PC-9 (cell line): ENCODE data around the gene OR2D2. TPM values are rescaled to one million over a fixed set of nuclear protein-coding genes. Genes with fewer than 3 reads are reported as not detected.

Experiments used
- BruUV-seq: library from RNA; stranded (reverse); fragments of 400-500 nt; replicated peaks from 2 replicates; lab custom pipeline; 2021; lab: Mats Ljungman, UMichigan
- CTCF ChIA-PET: fragments of 300-600 bp; sonication (Branson Sonifier 250); formaldehyde crosslinking; loops from one replicate; lab custom pipeline; 2022; ENCODE audit warnings: antibody characterized with exemption; lab: Charles Lee
- POLR2A ChIA-PET: fragments of 300-600 bp; sonication (Branson Sonifier 250); formaldehyde crosslinking; loops from one replicate; lab custom pipeline; 2022; ENCODE audit warnings: antibody characterized with exemption; ENCODE audit not compliant: unreplicated experiment; lab: Charles Lee
- DNase-seq, 2 experiments: peaks; one replicate each; pipeline versions ENCODE4 v3.0.0 to v3.0.0-alpha.2; 2015 to 2022; ENCODE audit warnings: mixed read lengths in 1 of 2
- H2AFZ ChIP-seq: fragments of 200-600 bp; sonication (generic); 2 replicates; pipeline ENCODE4 v1.8.1; 2017; ENCODE audit warnings: antibody characterized with exemption
- H3F3A ChIP-seq: fragments of 200-600 bp; sonication (generic); 2 replicates; pipeline ENCODE4 v1.8.1; 2017; ENCODE audit warnings: antibody characterized with exemption, mild to moderate bottlenecking, low read depth; ENCODE audit not compliant: insufficient read depth
- H3K27ac ChIP-seq: fragments of 200-600 bp; sonication (generic); 2 replicates; pipeline ENCODE4 v1.6.1; 2016; ENCODE audit warnings: mixed run types
- H3K27me3 ChIP-seq: fragments of 200-600 bp; sonication (generic); 2 replicates; pipeline ENCODE4 v1.6.1; 2016; ENCODE audit warnings: low read depth, mixed run types; ENCODE audit not compliant: insufficient read depth
- H3K36me3 ChIP-seq: fragments of 200-600 bp; sonication (generic); 2 replicates; pipeline ENCODE4 v1.6.1; 2016; ENCODE audit warnings: low read depth, mixed run types
- H3K4me1 ChIP-seq: fragments of 200-600 bp; sonication (generic); replicated peaks from 2 replicates; pipeline ENCODE4 v1.6.1; 2016; ENCODE audit warnings: mixed run types; ENCODE audit not compliant: insufficient read depth
- H3K4me2 ChIP-seq: fragments of 200-600 bp; sonication (generic); 2 replicates; pipeline ENCODE4 v1.6.1; 2017; ENCODE audit warnings: mixed run types
- H3K4me3 ChIP-seq: fragments of 200-600 bp; sonication (generic); 2 replicates; pipeline ENCODE4 v1.6.1; 2016; ENCODE audit warnings: mixed run types
- H3K79me2 ChIP-seq: fragments of 200-600 bp; sonication (generic); 2 replicates; pipeline ENCODE4 v1.6.1; 2017; ENCODE audit warnings: low read depth, mixed run types
- H3K9me2 ChIP-seq: fragments of 200-600 bp; sonication (generic); 2 replicates; pipeline ENCODE4 v1.8.1; 2017; ENCODE audit warnings: mild to moderate bottlenecking; ENCODE audit not compliant: insufficient read depth
- H3K9me3 ChIP-seq: fragments of 200-600 bp; sonication (generic); 2 replicates; pipeline ENCODE4 v1.8.1; 2016; ENCODE audit warnings: low read depth; ENCODE audit not compliant: insufficient read depth
- H4K20me1 ChIP-seq: fragments of 200-600 bp; sonication (generic); 2 replicates; pipeline ENCODE4 v1.8.1; 2017; ENCODE audit not compliant: insufficient read depth
- CTCF ChIP-seq: fragments of 200-600 bp; sonication (generic); conservative IDR thresholded peaks from 2 replicates; pipeline ENCODE4 v1.6.1; 2017; ENCODE audit warnings: mixed run types, antibody characterized with exemption, mild to moderate bottlenecking, moderate library complexity
- EZH2 ChIP-seq: fragments of 200-600 bp; sonication (generic); IDR thresholded peaks from 2 replicates; pipeline ENCODE4 v1.8.0; 2017; ENCODE audit warnings: antibody characterized with exemption, low read depth
- intact Hi-C: fragments of 100-400 bp; cut with micrococcal nuclease; formaldehyde crosslinking; loops from one replicate; pipeline ENCODE4 v1.10.0; 2022; ENCODE audit not compliant: unreplicated experiment
- total RNA-seq: library from RNA; stranded (reverse); gene quantifications from 2 replicates; pipeline ENCODE4 v1.2.3, GENCODE V29; 2021

Gene OR2D2
- total RNA-seq, 1 experiment from 2014 or later = not detected

DNA sequence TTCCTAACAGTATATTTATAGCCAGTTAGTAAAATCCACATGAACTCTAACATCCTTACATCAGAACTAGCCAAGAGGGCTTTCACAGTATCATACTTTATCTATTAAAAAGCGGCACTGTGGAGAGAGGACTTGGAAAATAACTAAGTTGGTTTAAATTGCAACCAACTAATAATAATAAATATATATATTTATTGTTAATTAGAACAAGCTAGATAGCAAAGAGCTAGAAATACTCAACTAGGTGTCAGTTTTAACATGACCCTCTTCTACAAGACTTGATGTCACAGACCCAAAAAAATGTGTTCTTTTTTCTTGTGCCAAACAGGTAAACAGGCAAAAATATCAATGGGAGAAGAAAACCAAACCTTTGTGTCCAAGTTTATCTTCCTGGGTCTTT lies 28.4 kb upstream of the OR2D2 start, which contains the start of gene OR2D3:
TSS of gene OR2D3 (plus strand) at position 301 of the 400 bp plus-strand sequence. CDS start at position 301, 0 bp downstream.
- intact Hi-C loops = no loop called here
- Histone ChIP-seq H3F3A (peaks cover 4% of the 10 kb centered on the region), H4K20me1 (no peaks in the 10 kb centered on the region)

DNA sequence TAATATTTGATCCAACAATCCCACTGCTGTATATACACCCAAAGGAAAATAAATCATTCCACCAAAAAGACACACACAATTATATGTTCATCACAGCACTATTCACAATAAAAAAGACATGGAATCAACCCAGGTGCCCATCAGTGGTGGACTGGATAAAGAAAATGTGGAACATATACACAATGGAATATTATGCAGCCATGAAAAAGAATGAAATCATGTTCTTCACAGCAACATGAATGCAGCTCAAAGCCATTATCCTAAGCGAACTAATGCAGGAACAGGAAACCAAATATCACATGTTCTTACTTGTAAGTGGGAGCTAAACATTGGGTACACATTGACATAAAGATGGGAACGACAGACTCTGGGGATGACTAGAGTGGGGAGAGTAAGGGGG lies 27.4 kb upstream of the OR2D2 start:
- Histone ChIP-seq H3K4me3 (no peak overlapping the region), H3K79me2 (no peaks in the 10 kb centered on the region), H4K20me1 (no peaks in the 10 kb centered on the region), H2AFZ (no peak overlapping the region), H3K4me1 (no peaks in the 10 kb centered on the region), H3K9me3 (no peaks in the 10 kb centered on the region), H3K9me2 (no peaks in the 10 kb centered on the region), H3F3A (no peaks in the 10 kb centered on the region), H3K36me3 (no peaks in the 10 kb centered on the region), H3K4me2 (no peak overlapping the region), H3K27me3 (no peaks in the 10 kb centered on the region), H3K27ac (no peak overlapping the region)
- intact Hi-C loops = no loop called here
- ChIA-PET CTCF (no interaction called here), POLR2A (no interaction called here)
- no peak for DNase-seq
- TF ChIP-seq EZH2 = no peak
- no peak for TF ChIP-seq CTCF
- no TSS peak for BruUV-seq

More for the DNA sequence above, 28.4 kb upstream of the OR2D2 start, which contains the start of gene OR2D3:
- no TSS peak for BruUV-seq
- POLR2A ChIA-PET = no interaction called here
- no peak within 1 kb of the TSS for H3K4me3 ChIP-seq
- H2AFZ ChIP-seq = no peak within 1 kb of the TSS
- no peaks in the 10 kb centered on the region for H3K4me1 ChIP-seq
- H3K9me3 ChIP-seq = no peaks in the 10 kb centered on the region
- no peak within 1 kb of the TSS for H3K4me2 ChIP-seq
- H3K27ac ChIP-seq = no peak within 1 kb of the TSS
- H3K36me3 ChIP-seq = no peaks in the 10 kb centered on the region
- no peaks in the 10 kb centered on the region for H3K79me2 ChIP-seq
- no peak for DNase-seq
- CTCF ChIA-PET = no interaction called here
- TF ChIP-seq CTCF = no peak
- TF ChIP-seq EZH2 = no peak
- no peaks in the 10 kb centered on the region for H3K27me3 ChIP-seq
- H3K9me2 ChIP-seq = no peaks in the 10 kb centered on the region

- Histone ChIP-seq H3K4me1 (no peaks in the 10 kb centered on the region), H3K9me3 (no peaks in the 10 kb centered on the region), H4K20me1 (no peaks in the 10 kb centered on the region), H3K4me3 (no peak overlapping the region), H3K4me2 (no peak overlapping the region), H3K36me3 (no peaks in the 10 kb centered on the region), H3K27me3 (no peaks in the 10 kb centered on the region), H3F3A (no peaks in the 10 kb centered on the region), H3K9me2 (no peaks in the 10 kb centered on the region), H2AFZ (no peak overlapping the region), H3K79me2 (no peaks in the 10 kb centered on the region), H3K27ac (no peak overlapping the region)
- intact Hi-C loops = no loop called here
- peak in 1 of 2 experiments; percentile 36 for DNase-seq
- no peak for TF ChIP-seq CTCF
- TF ChIP-seq EZH2 = no peak
- ChIA-PET CTCF (no interaction called here), POLR2A (no interaction called here)
- no TSS peak for BruUV-seq
Measured at GRCh38 chr11:6911948-6912347, 19.6 kb upstream of the OR2D2 start.
